Uterus (tissue), 2 donors: ENCODE data around the gene CSPG4.
"Not testable (repeated sequence)": the region's sequence is repeated elsewhere in the genome, so short reads cannot be mapped to it uniquely, and the experiment has no call there.

Experiments used
- CTCF ChIP-seq, 4 experiments: fragments of 200-600 bp in 2 of 4; fragments of 450-650 bp in 2 of 4; sonication (generic) in 2 of 4; IDR thresholded peaks; one replicate each; pipeline ENCODE4 v1.5.1; 2016 to 2019; ENCODE audit warnings: antibody characterized with exemption in 4 of 4, mild to moderate bottlenecking in 2 of 4, moderate library complexity in 1 of 4
- POLR2A ChIP-seq, 2 donors: fragments of 450-650 bp; IDR thresholded peaks; one replicate each; pipeline ENCODE4 v1.6.1; 2016; ENCODE audit warnings: antibody characterized with exemption in 2 of 2, mild to moderate bottlenecking in 1 of 2, moderate library complexity in 1 of 2

- not testable (repeated sequence) for TF ChIP-seq CTCF, POLR2A (IDR thresholded peaks at IDR 0.05)
Observed at GRCh38 chr15:75762357-75762718, 49.7 kb upstream of the CSPG4 start.
